ENCODE measurements around the gene RAB33A. TPM values are rescaled to one million over a fixed set of nuclear protein-coding genes. Genes with fewer than 3 reads are reported as not detected.
A peak's percentile ranks its signal among the peaks of the same experiment; 100 is the strongest.

RAB33A gene
- total RNA-seq, 1 donor from 2014 or later: 16.7 TPM

- DNase-seq (ENCODE audit: low spot score): no peak
- peaks cover 6% of the 10 kb centered on the region for H3K36me3 Mint-ChIP-seq (ENCODE audit: low read depth)
- H3K4me3 Mint-ChIP-seq (ENCODE audit: unreplicated experiment): no peak overlapping the region
- H3K27ac Mint-ChIP-seq (ENCODE audit: unreplicated experiment): no peak overlapping the region
- TF ChIP-seq, protein P1, sequence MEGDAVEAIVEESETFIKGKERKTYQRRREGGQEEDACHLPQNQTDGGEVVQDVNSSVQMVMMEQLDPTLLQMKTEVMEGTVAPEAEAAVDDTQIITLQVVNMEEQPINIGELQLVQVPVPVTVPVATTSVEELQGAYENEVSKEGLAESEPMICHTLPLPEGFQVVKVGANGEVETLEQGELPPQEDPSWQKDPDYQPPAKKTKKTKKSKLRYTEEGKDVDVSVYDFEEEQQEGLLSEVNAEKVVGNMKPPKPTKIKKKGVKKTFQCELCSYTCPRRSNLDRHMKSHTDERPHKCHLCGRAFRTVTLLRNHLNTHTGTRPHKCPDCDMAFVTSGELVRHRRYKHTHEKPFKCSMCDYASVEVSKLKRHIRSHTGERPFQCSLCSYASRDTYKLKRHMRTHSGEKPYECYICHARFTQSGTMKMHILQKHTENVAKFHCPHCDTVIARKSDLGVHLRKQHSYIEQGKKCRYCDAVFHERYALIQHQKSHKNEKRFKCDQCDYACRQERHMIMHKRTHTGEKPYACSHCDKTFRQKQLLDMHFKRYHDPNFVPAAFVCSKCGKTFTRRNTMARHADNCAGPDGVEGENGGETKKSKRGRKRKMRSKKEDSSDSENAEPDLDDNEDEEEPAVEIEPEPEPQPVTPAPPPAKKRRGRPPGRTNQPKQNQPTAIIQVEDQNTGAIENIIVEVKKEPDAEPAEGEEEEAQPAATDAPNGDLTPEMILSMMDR (IDR thresholded peaks at IDR 0.05): no peak
- H3K27me3 Mint-ChIP-seq (ENCODE audit: low read depth): no peaks in the 10 kb centered on the region
- peaks cover 3% of the 10 kb centered on the region for H3K9me3 Mint-ChIP-seq (ENCODE audit: low read depth)
- H3K4me1 Mint-ChIP-seq (ENCODE audit: low read depth): peaks cover 48% of the 10 kb centered on the region
Observed at GRCh38 chrX:130176942-130177341, 5.2 kb downstream of the RAB33A start.

GRCh38 chrX:130179170-130179569 lies 7.4 kb downstream of the RAB33A start:
- peak overlapping the region; percentile 88 for H3K27ac Mint-ChIP-seq (ENCODE audit: unreplicated experiment)
- peaks cover 32% of the 10 kb centered on the region for H3K4me1 Mint-ChIP-seq (ENCODE audit: low read depth)
- DNase-seq (ENCODE audit: low spot score): no peak
- TF ChIP-seq, protein P1 (IDR thresholded peaks at IDR 0.05): no peak
- no peaks in the 10 kb centered on the region for H3K27me3 Mint-ChIP-seq (ENCODE audit: low read depth)
- H3K36me3 Mint-ChIP-seq (ENCODE audit: low read depth): peaks cover 7% of the 10 kb centered on the region
- H3K9me3 Mint-ChIP-seq (ENCODE audit: low read depth): peaks cover 3% of the 10 kb centered on the region
- H3K4me3 Mint-ChIP-seq (ENCODE audit: unreplicated experiment): no peak overlapping the region

DNA sequence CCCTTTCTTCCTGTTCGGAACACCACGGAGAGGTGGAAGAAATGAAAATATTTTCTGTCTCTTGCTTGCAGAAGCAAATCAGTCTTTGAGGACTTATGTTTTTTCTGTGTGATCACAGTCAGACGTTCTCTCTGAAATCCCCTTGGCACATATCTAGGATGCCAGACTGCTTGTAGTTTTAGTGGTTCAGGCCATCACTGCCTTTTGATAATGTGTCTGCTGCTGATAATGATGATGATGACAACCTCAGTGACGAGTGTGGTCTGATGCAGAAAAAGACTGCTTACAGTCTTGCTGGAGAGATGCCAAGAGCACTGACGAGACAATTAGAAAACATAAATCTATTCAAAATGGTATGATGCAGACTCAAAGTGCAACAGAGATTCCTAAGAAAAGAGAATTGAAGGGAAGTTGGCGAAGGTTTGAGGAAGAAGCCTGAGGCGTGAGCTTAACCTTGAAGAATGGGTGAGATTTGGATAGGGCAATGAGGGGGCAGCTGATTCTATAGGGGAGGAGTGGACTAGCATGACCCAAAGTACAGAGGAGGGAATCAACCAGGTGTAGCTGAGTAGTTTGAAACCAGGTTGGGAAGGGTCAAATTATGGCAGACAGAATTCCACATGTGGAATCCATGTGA lies 7.9 kb downstream of the RAB33A start:
- H3K9me3 Mint-ChIP-seq (ENCODE audit: low read depth): peaks cover 3% of the 10 kb centered on the region
- TF ChIP-seq, protein P1 (IDR thresholded peaks at IDR 0.05): no peak
- H3K36me3 Mint-ChIP-seq (ENCODE audit: low read depth): peaks cover 9% of the 10 kb centered on the region
- peaks cover 26% of the 10 kb centered on the region for H3K4me1 Mint-ChIP-seq (ENCODE audit: low read depth)
- H3K27ac Mint-ChIP-seq (ENCODE audit: unreplicated experiment): peak overlapping the region; percentile 88
- no peaks in the 10 kb centered on the region for H3K27me3 Mint-ChIP-seq (ENCODE audit: low read depth)
- H3K4me3 Mint-ChIP-seq (ENCODE audit: unreplicated experiment): peak overlapping the region; percentile 1
- DNase-seq (ENCODE audit: low spot score): no peak

- peaks cover 10% of the 10 kb centered on the region for H3K4me1 Mint-ChIP-seq (ENCODE audit: low read depth)
- H3K36me3 Mint-ChIP-seq (ENCODE audit: low read depth): peaks cover 5% of the 10 kb centered on the region
- no peaks in the 10 kb centered on the region for H3K27me3 Mint-ChIP-seq (ENCODE audit: low read depth)
- peaks cover 3% of the 10 kb centered on the region for H3K9me3 Mint-ChIP-seq (ENCODE audit: low read depth)
- DNase-seq (ENCODE audit: low spot score): no peak
- TF ChIP-seq, protein P1 (IDR thresholded peaks at IDR 0.05): no peak
- no peak overlapping the region for H3K4me3 Mint-ChIP-seq (ENCODE audit: unreplicated experiment)
- no peak overlapping the region for H3K27ac Mint-ChIP-seq (ENCODE audit: unreplicated experiment)
Observed at GRCh38 chrX:130184168-130184567, 12.4 kb downstream of the RAB33A start.

DNA sequence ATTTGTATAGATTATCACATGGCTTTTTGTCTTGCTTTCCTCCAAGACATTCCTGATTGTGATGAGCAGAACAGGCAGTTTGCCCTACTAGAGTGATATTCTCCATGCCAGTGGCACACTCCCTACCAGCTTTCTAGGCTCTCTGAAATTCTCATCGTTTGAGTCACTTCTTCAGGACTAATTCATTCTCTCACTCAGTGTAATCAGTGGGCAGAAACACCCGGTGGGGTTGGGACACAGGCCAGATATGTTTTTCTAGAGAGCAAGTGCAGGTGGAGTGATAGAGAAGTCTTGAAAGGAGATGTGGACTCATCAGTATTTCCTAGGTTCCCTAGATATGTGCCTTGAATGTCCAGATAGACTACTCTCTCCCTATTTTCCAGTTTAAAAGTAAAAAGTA lies 13.1 kb downstream of the RAB33A start:
- Mint-ChIP-seq H3K4me3 (ENCODE audit: unreplicated experiment) (no peak overlapping the region), H3K36me3 (ENCODE audit: low read depth) (peaks cover 4% of the 10 kb centered on the region), H3K27ac (ENCODE audit: unreplicated experiment) (no peak overlapping the region), H3K27me3 (ENCODE audit: low read depth) (no peaks in the 10 kb centered on the region), H3K4me1 (ENCODE audit: low read depth) (peaks cover 3% of the 10 kb centered on the region), H3K9me3 (ENCODE audit: low read depth) (peaks cover 2% of the 10 kb centered on the region)
- TF ChIP-seq, protein P1 (IDR thresholded peaks at IDR 0.05): no peak
- no peak for DNase-seq (ENCODE audit: low spot score)
